ENCODE measurements around the gene CAMK1D.

The CAMK1D gene

DNA sequence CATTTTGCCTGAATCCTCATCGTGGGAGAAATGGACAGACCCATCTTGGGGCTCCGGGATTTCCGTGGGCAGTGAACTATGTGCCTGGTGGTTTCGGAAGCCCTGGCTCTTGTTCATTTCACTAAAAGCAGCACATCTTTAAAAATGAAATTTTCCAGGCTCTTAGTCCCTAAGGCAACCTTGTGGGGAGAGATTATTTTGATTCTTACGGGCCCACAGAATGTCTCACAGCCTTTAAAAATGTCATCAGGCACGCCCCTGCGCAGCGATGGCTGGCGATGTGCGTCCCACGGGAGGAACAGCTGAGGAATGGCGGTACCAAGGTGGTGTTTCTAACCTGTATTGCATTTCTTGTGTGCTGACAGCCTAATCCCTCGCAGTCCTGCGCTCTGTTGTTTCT lies 462.5 kb downstream of the CAMK1D start:
- no peak overlapping the region for H3K4me3 ChIP-seq (replicated peaks in 1 of 2; ENCODE audit: low read depth in 2 of 2, low read length in 2 of 2)
- DNase-seq (ENCODE audit: low read depth in 2 of 2) = no peak
- TF ChIP-seq, protein P1, sequence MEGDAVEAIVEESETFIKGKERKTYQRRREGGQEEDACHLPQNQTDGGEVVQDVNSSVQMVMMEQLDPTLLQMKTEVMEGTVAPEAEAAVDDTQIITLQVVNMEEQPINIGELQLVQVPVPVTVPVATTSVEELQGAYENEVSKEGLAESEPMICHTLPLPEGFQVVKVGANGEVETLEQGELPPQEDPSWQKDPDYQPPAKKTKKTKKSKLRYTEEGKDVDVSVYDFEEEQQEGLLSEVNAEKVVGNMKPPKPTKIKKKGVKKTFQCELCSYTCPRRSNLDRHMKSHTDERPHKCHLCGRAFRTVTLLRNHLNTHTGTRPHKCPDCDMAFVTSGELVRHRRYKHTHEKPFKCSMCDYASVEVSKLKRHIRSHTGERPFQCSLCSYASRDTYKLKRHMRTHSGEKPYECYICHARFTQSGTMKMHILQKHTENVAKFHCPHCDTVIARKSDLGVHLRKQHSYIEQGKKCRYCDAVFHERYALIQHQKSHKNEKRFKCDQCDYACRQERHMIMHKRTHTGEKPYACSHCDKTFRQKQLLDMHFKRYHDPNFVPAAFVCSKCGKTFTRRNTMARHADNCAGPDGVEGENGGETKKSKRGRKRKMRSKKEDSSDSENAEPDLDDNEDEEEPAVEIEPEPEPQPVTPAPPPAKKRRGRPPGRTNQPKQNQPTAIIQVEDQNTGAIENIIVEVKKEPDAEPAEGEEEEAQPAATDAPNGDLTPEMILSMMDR (IDR thresholded peaks at IDR 0.05; ENCODE audit: low read depth, low read length) = no peak

DNA sequence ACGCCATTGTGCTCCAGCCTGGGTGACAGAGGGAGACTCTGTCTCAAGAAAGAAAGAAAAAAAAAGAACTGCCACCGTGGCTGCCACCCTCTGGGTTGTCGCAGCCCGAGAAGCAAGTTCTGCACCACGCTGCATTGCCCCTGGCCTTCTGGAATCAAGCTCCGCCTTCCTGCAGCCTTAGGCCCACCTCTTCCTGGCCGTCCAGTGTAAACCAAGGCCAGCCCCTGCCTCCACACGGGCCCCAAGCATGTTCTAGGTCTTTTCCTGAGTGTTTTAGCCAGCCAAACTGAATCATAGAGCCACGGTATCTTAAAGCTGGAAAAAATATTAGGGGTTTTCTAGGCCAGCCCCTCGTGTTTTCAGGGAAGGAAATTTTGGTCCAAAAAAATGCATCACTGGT lies 463.2 kb downstream of the CAMK1D start:
- TF ChIP-seq, protein P1 (IDR thresholded peaks at IDR 0.05; ENCODE audit: low read depth, low read length) = no peak
- DNase-seq (ENCODE audit: low read depth in 2 of 2) = no peak
- H3K4me3 ChIP-seq (replicated peaks in 1 of 2; ENCODE audit: low read depth in 2 of 2, low read length in 2 of 2) = no peak overlapping the region

- DNase-seq (ENCODE audit: low read depth in 2 of 2) = no peak
- TF ChIP-seq, protein P1 (IDR thresholded peaks at IDR 0.05; ENCODE audit: low read depth, low read length) = no peak
- H3K4me3 ChIP-seq (replicated peaks in 1 of 2; ENCODE audit: low read depth in 2 of 2, low read length in 2 of 2) = no peak overlapping the region
Observed at GRCh38 chr10:12814166-12814565, 464.8 kb downstream of the CAMK1D start.

- TF ChIP-seq, protein P1 (IDR thresholded peaks at IDR 0.05; ENCODE audit: low read depth, low read length) = no peak
- no peak for DNase-seq (ENCODE audit: low read depth in 2 of 2)
- no peak overlapping the region for H3K4me3 ChIP-seq (replicated peaks in 1 of 2; ENCODE audit: low read depth in 2 of 2, low read length in 2 of 2)
Observed at GRCh38 chr10:12819071-12819470, 469.7 kb downstream of the CAMK1D start.

GRCh38 chr10:12819656-12820055 lies 470.3 kb downstream of the CAMK1D start:
- DNase-seq (ENCODE audit: low read depth in 2 of 2) = no peak
- TF ChIP-seq, protein P1 (IDR thresholded peaks at IDR 0.05; ENCODE audit: low read depth, low read length) = no peak
- no peak overlapping the region for H3K4me3 ChIP-seq (replicated peaks in 1 of 2; ENCODE audit: low read depth in 2 of 2, low read length in 2 of 2)

DNA sequence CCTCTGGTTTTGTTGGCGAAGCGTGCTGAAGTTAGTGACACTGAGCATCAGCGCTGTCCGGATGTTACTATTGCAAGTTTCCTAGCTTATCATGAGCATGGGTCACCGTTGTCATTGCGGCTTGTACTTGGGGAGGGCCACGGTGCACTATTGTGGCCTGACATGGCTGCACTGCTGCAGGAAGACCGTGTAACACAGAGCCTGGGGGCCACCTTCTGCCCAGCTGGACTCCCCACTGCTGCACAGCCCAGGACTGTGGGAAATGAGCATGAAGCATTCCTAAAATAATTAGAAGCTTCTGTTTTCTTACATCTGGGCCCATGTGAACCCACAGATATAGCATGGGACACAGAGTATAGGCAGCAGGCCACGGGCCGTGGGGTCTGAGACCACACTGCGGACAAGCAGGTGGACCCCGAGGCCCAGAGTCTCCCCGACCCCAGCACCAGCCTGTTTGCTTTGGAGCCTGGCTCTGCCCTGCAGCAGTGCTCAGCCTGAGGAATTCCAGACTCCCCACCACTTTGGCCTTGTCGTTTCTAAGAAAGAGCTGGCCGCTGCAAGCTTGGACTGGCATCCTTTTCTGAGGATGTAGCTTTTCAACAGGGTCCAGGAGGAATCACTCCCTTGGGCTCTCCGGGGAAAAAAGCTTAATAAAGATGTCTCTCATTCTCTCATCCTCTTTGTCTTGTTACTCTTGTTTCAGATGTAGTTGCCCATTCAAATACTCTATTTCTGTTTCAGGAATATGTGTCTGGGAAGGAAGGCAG lies 473.0 kb downstream of the CAMK1D start:
- no peak for DNase-seq (ENCODE audit: low read depth in 2 of 2)
- TF ChIP-seq, protein P1 (IDR thresholded peaks at IDR 0.05; ENCODE audit: low read depth, low read length) = no peak
- no peak overlapping the region for H3K4me3 ChIP-seq (replicated peaks in 1 of 2; ENCODE audit: low read depth in 2 of 2, low read length in 2 of 2)

DNA sequence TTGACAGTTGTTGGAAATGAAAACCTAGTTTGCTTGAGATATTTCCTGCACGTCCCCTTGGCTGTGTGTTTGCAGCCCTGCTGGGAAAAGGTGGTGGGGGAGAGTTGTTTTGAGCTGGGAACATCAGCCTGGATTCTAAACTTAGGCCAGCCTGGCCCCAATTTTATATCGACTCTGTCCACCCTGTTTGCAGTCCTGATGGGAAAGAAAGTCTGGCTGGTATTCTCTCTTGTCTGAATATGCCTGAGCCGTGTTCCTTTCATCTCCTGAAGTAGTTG lies 473.5 kb downstream of the CAMK1D start:
- no peak for DNase-seq (ENCODE audit: low read depth in 2 of 2)
- H3K4me3 ChIP-seq (replicated peaks in 1 of 2; ENCODE audit: low read depth in 2 of 2, low read length in 2 of 2) = no peak overlapping the region

More for the DNA sequence above, 473.5 kb downstream of the CAMK1D start:
- TF ChIP-seq, protein P1 (IDR thresholded peaks at IDR 0.05; ENCODE audit: low read depth, low read length) = no peak
